Activated CD4-positive, alpha-beta T cell treated with anti-CD3 and anti-CD28 coated beads, Interleukin-2, Interleukin-4, amounts not matched to agents 100 ng/mL and 50 ng/mL, durations not matched to agents 16 hours and 8 hours (primary cell): ENCODE measurements around the gene VTA1.
A peak's percentile ranks its signal among the peaks of the same experiment; 100 is the strongest.
"Not testable (repeated sequence)": the region's sequence is repeated elsewhere in the genome, so short reads cannot be mapped to it uniquely, and the experiment has no call there.

ENCODE experiments used
- DNase-seq: peaks from one replicate; pipeline ENCODE4 v3.0.0-alpha.2; 2020; ENCODE audit warnings: low spot score

The VTA1 gene

GRCh38 chr6:142146828-142147662 lies at the start of gene VTA1, which contains the start of gene NMBR:
Gene VTA1, plus strand, starts transcription at chr6:142147263. Its CDS starts 25 bp downstream, at chr6:142147288.
Gene NMBR, minus strand, starts transcription at chr6:142147122. Its CDS starts 58,464 bp downstream, at chr6:142088658.
- DNase-seq = peak; percentile 97

- not testable (repeated sequence) for DNase-seq
Observed at GRCh38 chr6:142104820-142105219, 42.2 kb upstream of the VTA1 start.

GRCh38 chr6:142110820-142111219 lies 36.2 kb upstream of the VTA1 start:
- DNase-seq = not testable (repeated sequence)

- DNase-seq = peak; percentile 67
Observed at GRCh38 chr6:142112451-142113061, 34.5 kb upstream of the VTA1 start.

- DNase-seq = no peak
Observed at GRCh38 chr6:142117366-142117765, 29.7 kb upstream of the VTA1 start.

GRCh38 chr6:142118328-142118727 lies 28.7 kb upstream of the VTA1 start:
- no peak for DNase-seq

GRCh38 chr6:142118925-142119324 lies 28.1 kb upstream of the VTA1 start:
- no peak for DNase-seq

- DNase-seq = no peak
Observed at GRCh38 chr6:142121342-142121741, 25.7 kb upstream of the VTA1 start.

- DNase-seq = no peak
Observed at GRCh38 chr6:142130814-142131213, 16.2 kb upstream of the VTA1 start.

- DNase-seq = no peak
Observed at GRCh38 chr6:142132625-142133024, 14.4 kb upstream of the VTA1 start, which contains the start of gene GJE1. Gene GJE1, plus strand, starts transcription at chr6:142132925. Its CDS starts 234 bp downstream, at chr6:142133159.

- no peak for DNase-seq
Observed at GRCh38 chr6:142138876-142139275, 8.2 kb upstream of the VTA1 start.

- DNase-seq = not testable (repeated sequence)
Observed at GRCh38 chr6:142141531-142141930, 5.5 kb upstream of the VTA1 start.

- DNase-seq = no peak
Observed at GRCh38 chr6:142152746-142153145, 5.7 kb downstream of the VTA1 start.

- DNase-seq = no peak
Observed at GRCh38 chr6:142153196-142153595, 6.1 kb downstream of the VTA1 start.

- no peak for DNase-seq
Observed at GRCh38 chr6:142154336-142154735, 7.3 kb downstream of the VTA1 start.

- DNase-seq = no peak
Observed at GRCh38 chr6:142155091-142155490, 8.0 kb downstream of the VTA1 start.

GRCh38 chr6:142155895-142156757 lies 9.1 kb downstream of the VTA1 start:
- DNase-seq = peak; percentile 27

GRCh38 chr6:142156758-142157068 lies 9.7 kb downstream of the VTA1 start:
- DNase-seq = not testable (repeated sequence)

GRCh38 chr6:142162780-142163179 lies 15.7 kb downstream of the VTA1 start:
- no peak for DNase-seq

- no peak for DNase-seq
Observed at GRCh38 chr6:142165227-142165626, 18.2 kb downstream of the VTA1 start.

- DNase-seq = no peak
Observed at GRCh38 chr6:142167071-142167470, 20.0 kb downstream of the VTA1 start.

GRCh38 chr6:142167486-142167885 lies 20.4 kb downstream of the VTA1 start:
- DNase-seq = no peak
